ENCODE results near the gene TMEM232. TPM values are rescaled to one million over a fixed set of nuclear protein-coding genes. Genes with fewer than 3 reads are reported as not detected.

TMEM232 gene
- polyA plus RNA-seq, 1 donor (not counting 4 experiments of a cell fraction or from before 2014, with no cell fraction given) = 1.00 TPM

- FAIRE-seq (no peak), DNase-seq (ENCODE audit: low read depth, low spot score) (no peak)
- no peak overlapping the region for H2AFZ ChIP-seq (ENCODE audit: control insufficient read depth, low read length)
- no peaks in the 10 kb centered on the region for H3K9me3 ChIP-seq (ENCODE audit: control insufficient read depth, low read depth, low read length)
- TF ChIP-seq CTCF (optimal IDR thresholded peaks at IDR 0.05 in 1 of 3, IDR thresholded peaks at IDR 0.05 in 1 of 3, conservative IDR thresholded peaks at IDR 0.05 in 1 of 3; ENCODE audit: extremely low read depth in 1 of 3, insufficient read depth in 2 of 3, low read length in 3 of 3) (no peak), EZH2 (IDR thresholded peaks at IDR 0.05; ENCODE audit: low read length) (no peak)
- no peak overlapping the region for H3K4me2 ChIP-seq (ENCODE audit: control insufficient read depth, extremely low read depth, insufficient read depth, low read depth, low read length)
- H3K27ac ChIP-seq (ENCODE audit: control insufficient read depth, insufficient read depth, low read length) = no peak overlapping the region
- no peak overlapping the region for H3K4me3 ChIP-seq (ENCODE audit: control insufficient read depth in 2 of 3, extremely low read depth in 1 of 3, insufficient read depth in 2 of 3, low read depth in 1 of 3, low read length in 3 of 3)
- no peaks in the 10 kb centered on the region for H3K36me3 ChIP-seq (ENCODE audit: control insufficient read depth in 2 of 2, extremely low read depth in 1 of 2, insufficient read depth in 2 of 2, low read length in 2 of 2)
- no peak overlapping the region for H3K9ac ChIP-seq (ENCODE audit: control insufficient read depth, extremely low read depth, insufficient read depth, low read length)
- dilution Hi-C loops (cut with MboI; ENCODE audit: extremely low pct_ligation_motif_present, low sequenced_read_pairs) = no loop called here
- no peaks in the 10 kb centered on the region for H3K27me3 ChIP-seq (ENCODE audit: control insufficient read depth, extremely low read depth, insufficient read depth, low read length)
- no peaks in the 10 kb centered on the region for H3K9me1 ChIP-seq (ENCODE audit: control insufficient read depth, extremely low read depth, insufficient read depth, low read length)
- H4K20me1 ChIP-seq (ENCODE audit: control insufficient read depth, extremely low read depth, insufficient read depth, low read length) = no peaks in the 10 kb centered on the region
- H3K79me2 ChIP-seq (ENCODE audit: control insufficient read depth, insufficient read depth, low read length) = no peaks in the 10 kb centered on the region
- no peaks in the 10 kb centered on the region for H3K4me1 ChIP-seq (ENCODE audit: control insufficient read depth, extremely low read depth, insufficient read depth, low read length)
Measured at GRCh38 chr5:110562191-110562590, 164.3 kb downstream of the TMEM232 start.

- no peak overlapping the region for H3K4me2 ChIP-seq (ENCODE audit: control insufficient read depth, extremely low read depth, insufficient read depth, low read depth, low read length)
- no peaks in the 10 kb centered on the region for H3K9me3 ChIP-seq (ENCODE audit: control insufficient read depth, low read depth, low read length)
- no peaks in the 10 kb centered on the region for H3K9me1 ChIP-seq (ENCODE audit: control insufficient read depth, extremely low read depth, insufficient read depth, low read length)
- no peak overlapping the region for H3K4me3 ChIP-seq (ENCODE audit: control insufficient read depth in 2 of 3, extremely low read depth in 1 of 3, insufficient read depth in 2 of 3, low read depth in 1 of 3, low read length in 3 of 3)
- no peaks in the 10 kb centered on the region for H3K36me3 ChIP-seq (ENCODE audit: control insufficient read depth in 2 of 2, extremely low read depth in 1 of 2, insufficient read depth in 2 of 2, low read length in 2 of 2)
- TF ChIP-seq CTCF (optimal IDR thresholded peaks at IDR 0.05 in 1 of 3, IDR thresholded peaks at IDR 0.05 in 1 of 3, conservative IDR thresholded peaks at IDR 0.05 in 1 of 3; ENCODE audit: extremely low read depth in 1 of 3, insufficient read depth in 2 of 3, low read length in 3 of 3) (no peak), EZH2 (IDR thresholded peaks at IDR 0.05; ENCODE audit: low read length) (no peak)
- H3K9ac ChIP-seq (ENCODE audit: control insufficient read depth, extremely low read depth, insufficient read depth, low read length) = no peak overlapping the region
- no peaks in the 10 kb centered on the region for H3K27me3 ChIP-seq (ENCODE audit: control insufficient read depth, extremely low read depth, insufficient read depth, low read length)
- DNase-seq (ENCODE audit: low read depth, low spot score) (no peak), FAIRE-seq (no peak)
- H2AFZ ChIP-seq (ENCODE audit: control insufficient read depth, low read length) = no peak overlapping the region
- H3K79me2 ChIP-seq (ENCODE audit: control insufficient read depth, insufficient read depth, low read length) = no peaks in the 10 kb centered on the region
- H4K20me1 ChIP-seq (ENCODE audit: control insufficient read depth, extremely low read depth, insufficient read depth, low read length) = no peaks in the 10 kb centered on the region
- dilution Hi-C loops (cut with MboI; ENCODE audit: extremely low pct_ligation_motif_present, low sequenced_read_pairs) = no loop called here
- H3K27ac ChIP-seq (ENCODE audit: control insufficient read depth, insufficient read depth, low read length) = no peak overlapping the region
- no peaks in the 10 kb centered on the region for H3K4me1 ChIP-seq (ENCODE audit: control insufficient read depth, extremely low read depth, insufficient read depth, low read length)
Measured at GRCh38 chr5:110561510-110561909, 165.0 kb downstream of the TMEM232 start.

All from keratinocyte (primary cell).